Germinal center (tissue), 1 donor: ENCODE results near the gene CR1.
"Not testable (repeated sequence)": the region's sequence is repeated elsewhere in the genome, so short reads cannot be mapped to it uniquely, and the experiment has no call there.

Source experiments
- DNase-seq: peaks from one replicate; pipeline ENCODE4 v3.0.0; 2012; ENCODE audit warnings: mixed read lengths, low spot score

Gene CR1

GRCh38 chr1:207503950-207504349 is 8.0 kb downstream of the CR1 start:
- DNase-seq = no peak

DNA sequence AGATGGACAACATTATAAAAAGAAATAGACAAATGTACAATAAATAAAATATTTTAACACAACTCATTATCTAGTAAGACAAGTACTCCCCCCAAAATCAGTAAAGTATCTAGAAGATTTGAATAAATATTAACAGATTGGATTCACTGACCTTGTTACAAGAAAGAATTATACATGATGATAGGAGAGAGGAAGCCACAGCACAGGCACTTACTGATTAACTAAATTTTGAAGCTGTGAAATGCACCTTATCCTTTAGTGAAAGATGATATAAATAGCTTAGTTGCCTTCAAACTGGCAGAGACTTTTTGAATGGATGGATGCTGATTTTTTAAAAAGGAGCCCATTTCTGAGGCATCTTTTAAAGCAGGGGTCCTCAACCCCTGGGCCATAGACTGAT is 8.5 kb downstream of the CR1 start:
- no peak for DNase-seq

GRCh38 chr1:207510444-207510843 is 14.5 kb downstream of the CR1 start:
- DNase-seq = no peak

- DNase-seq = no peak
These were observed 18.9 kb downstream of the CR1 start for GRCh38 chr1:207514890-207515289.

DNA sequence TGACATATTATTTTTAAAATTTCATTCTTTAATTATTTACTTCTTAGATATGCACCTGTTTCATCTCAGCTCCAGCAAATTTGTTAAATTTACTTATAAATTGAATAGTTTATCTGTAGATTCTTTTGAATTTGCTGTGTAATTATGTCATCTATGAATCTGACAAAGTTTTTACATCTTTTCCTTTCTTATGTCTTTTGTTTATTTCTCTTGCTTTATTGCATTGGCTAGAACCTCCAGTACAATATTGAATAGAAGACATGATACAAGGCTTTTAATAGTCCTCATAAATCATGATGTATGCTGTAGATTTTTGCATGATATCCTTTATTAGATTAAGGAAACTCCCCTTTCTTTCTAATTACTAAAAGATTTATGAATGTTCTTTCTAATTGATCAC is 20.8 kb downstream of the CR1 start:
- no peak for DNase-seq

DNA sequence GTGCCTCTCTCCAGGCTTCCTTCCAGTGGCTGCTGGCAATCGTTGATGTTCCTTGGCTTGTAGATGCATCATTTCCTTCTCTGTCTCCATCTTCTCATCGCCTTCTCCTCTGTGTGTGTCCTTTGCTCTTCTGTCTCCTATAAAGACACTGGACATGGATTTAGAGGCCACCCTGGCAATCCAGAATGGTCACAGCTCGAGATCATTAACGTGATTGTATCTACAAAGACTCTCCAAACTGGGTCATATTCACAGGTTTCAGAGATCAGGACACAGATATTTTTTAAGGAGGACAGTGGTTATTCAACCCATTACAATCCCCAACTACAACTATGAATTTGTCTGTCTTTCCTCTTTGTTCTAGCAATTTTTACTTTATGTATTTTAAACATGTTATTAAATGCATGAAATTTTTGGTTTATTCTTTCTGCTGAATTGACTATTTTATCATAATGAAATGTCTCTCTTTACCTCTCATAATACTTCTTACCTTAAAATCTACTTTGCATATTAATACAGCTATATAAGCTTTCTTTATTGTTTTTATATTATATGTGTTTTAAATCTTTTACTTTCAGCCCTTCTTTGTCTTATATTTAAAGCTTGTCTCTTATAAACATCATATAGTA is 22.8 kb downstream of the CR1 start:
- DNase-seq = no peak

GRCh38 chr1:207519505-207520399 is 23.8 kb downstream of the CR1 start:
- DNase-seq = no peak

GRCh38 chr1:207520400-207521345 is 24.7 kb downstream of the CR1 start:
- DNase-seq = not testable (repeated sequence)

DNA sequence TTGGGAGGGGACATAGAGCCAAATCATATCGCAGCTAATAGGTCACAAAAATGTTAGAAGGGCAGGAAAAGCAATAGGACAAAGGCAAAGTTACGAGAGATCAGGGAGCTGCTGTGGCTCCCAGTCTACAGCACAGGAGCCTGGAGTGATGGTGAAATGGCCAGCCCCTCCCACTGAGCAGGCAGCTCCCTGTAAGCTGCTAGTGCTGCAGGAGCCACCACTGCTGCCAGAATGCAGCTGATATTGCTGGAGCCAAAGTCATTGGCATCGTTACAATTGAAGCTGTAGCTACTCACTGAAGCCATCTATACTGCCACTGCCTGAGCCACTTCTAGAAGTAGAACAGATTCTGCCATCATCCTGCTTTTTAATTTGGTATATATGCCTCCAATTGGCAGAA is 29.3 kb downstream of the CR1 start:
- not testable (repeated sequence) for DNase-seq

DNA sequence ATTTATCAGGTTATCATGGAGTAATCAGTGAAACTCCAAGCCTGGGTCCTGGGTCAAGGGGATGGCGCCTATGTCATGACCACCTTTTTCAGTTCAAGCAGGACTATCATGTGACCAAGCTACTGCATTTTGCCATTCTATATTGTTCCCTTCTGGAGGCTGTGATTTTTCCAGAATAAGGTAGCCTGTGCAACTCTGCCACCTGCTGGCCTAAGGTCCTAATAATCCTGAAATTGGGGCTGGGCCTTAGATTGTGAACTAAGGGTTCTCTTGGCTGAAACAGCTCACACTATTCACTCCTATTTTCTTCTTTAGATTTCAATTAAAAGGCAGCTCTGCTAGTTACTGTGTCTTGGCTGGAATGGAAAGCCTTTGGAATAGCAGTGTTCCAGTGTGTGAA is 32.4 kb downstream of the CR1 start:
- not testable (repeated sequence) for DNase-seq

GRCh38 chr1:207536263-207536662 is 40.3 kb downstream of the CR1 start:
- DNase-seq = not testable (repeated sequence)

GRCh38 chr1:207546677-207547357 is 50.9 kb downstream of the CR1 start:
- not testable (repeated sequence) for DNase-seq

DNA sequence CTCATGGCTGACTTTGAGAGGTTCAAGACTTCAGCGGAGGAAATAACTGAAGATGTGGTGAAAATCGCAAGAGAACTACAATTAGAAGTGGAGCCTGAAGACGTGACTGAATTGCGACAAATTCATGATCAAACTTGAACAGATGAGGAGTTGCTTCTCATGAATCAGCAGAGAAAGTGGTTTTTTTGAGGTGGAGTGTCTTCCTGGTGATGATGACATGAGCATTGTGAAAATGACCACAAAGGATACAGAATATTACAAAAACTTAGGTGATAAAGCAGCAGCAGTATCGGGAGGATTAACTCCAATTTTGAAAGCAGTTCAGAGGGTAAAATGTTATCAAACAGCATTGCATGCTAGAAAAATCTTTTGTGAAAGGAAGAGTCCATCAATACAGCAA is 58.9 kb downstream of the CR1 start:
- not testable (repeated sequence) for DNase-seq

GRCh38 chr1:207565546-207566468 is 69.8 kb downstream of the CR1 start:
- DNase-seq = no peak

GRCh38 chr1:207571926-207572325 is 76.0 kb downstream of the CR1 start:
- DNase-seq = not testable (repeated sequence)

DNA sequence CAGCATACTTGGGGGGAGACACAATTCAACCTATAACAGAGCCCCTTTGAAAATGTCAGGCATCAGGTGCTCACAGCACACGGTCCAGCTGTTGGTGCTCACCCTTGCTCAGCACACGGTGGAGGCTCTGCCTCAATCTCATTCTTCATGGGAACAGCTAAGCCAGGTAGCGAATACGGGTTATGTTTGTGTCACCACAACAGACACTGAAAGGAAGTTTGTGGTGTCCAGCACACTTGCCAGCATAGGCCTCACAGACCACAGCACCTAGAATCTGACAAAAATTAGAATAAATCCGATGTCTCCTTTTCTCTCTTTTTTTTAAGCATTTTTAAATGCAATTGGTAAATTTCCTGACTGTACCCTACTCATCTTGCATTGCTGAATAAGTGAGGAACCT is 77.1 kb downstream of the CR1 start:
- DNase-seq = not testable (repeated sequence)

DNA sequence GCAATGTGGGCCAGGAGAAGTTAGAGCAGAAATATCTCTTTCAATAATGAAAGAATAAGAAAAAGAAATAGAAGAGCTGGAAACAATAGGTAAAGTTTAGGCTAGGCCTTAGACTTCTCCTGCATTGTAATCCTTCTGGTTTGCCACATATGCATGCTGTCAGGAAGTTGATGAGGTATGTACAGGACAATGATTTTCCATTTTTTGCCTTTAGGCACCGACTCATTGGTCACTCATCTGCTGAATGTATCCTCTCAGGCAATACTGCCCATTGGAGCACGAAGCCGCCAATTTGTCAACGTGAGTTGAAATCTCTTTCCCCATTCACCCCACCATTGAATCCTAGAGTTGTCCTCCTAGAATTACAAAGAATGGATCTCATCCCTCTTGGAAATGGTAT is 79.4 kb downstream of the CR1 start:
- DNase-seq = not testable (repeated sequence)

DNA sequence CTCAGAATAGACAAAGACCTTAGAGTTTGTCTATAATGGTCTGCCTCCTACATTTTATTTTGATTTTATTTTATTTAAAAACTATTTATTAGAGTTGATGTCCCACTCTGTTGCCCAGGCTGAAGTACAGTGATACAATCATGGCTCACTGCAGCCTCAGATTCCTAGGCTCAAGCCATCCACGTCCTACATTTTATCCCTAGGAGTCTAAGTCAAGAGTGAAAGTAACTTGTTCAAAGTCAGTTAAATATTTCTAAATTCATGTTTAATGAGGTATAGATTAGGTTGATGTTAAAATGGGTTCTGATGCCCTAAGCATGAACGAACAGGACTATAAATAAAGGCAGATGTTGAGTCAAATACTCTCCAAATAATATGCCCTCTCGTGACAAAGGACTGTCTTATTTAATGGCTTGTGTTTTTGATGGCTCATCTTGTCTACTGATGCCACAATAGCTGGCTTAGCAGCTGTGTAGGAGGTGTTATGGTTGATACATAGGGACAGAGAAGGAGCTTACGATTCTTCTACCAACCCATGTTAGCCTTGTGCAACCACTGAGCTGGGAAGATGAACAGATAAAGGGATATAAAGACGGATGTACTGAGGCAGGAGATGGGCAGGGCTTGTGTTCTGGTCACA is 83.0 kb downstream of the CR1 start:
- no peak for DNase-seq

- peak; percentile 31 for DNase-seq
These were observed 83.5 kb downstream of the CR1 start for GRCh38 chr1:207579436-207579799.

DNA sequence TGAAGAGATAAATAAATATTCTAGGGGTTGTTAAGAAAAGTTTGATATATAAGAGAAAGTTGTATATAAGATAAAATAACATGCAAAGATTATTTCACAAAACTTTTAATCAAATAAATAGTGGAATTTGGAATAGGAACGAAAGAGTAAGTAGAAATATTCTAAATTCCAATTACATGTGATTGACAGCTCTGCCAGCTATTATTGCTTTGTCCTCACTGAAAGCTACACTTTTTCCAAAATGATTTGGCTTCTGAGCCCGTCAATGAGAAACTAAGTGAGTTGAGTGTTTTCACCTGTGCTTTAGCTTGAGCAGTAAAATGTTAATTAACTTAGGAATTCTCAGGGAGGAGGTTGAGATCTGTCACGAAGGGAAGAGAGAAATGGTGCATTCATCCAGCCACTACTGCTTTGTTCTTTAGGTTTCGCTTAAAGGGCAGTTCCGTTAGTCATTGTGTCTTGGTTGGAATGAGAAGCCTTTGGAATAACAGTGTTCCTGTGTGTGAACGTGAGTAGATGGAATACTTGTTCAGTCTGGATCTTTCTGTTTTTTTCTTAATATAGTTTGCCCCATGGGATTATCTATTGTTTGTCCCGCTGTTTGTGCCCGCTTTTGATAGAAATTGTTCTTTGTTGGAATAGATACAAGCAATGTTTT is 85.7 kb downstream of the CR1 start:
- DNase-seq = no peak
